Stimulated activated CD4-positive, alpha-beta T cell treated with anti-CD3 and anti-CD28 coated beads, Interleukin-4, amount 100 ng/mL, for 1 hour (primary cell): ENCODE measurements around the gene GRM7.

Experiments
- DNase-seq: peaks from one replicate; pipeline ENCODE4 v3.0.0-alpha.2; 2020

GRM7 gene

GRCh38 chr3:7160689-7161088 is 299.8 kb downstream of the GRM7 start:
- DNase-seq: no peak

- no peak for DNase-seq
Measured at GRCh38 chr3:7166460-7166859, 305.5 kb downstream of the GRM7 start.

- DNase-seq: no peak
Measured at GRCh38 chr3:7171493-7171892, 310.6 kb downstream of the GRM7 start.

GRCh38 chr3:7172996-7173395 is 312.1 kb downstream of the GRM7 start:
- DNase-seq: no peak

- DNase-seq: no peak
Measured at GRCh38 chr3:7188551-7188950, 327.6 kb downstream of the GRM7 start.

- DNase-seq: no peak
Measured at GRCh38 chr3:7190095-7190494, 329.2 kb downstream of the GRM7 start.

- DNase-seq: no peak
Measured at GRCh38 chr3:7193269-7193668, 332.4 kb downstream of the GRM7 start.

- DNase-seq: no peak
Measured at GRCh38 chr3:7194071-7194835, 333.3 kb downstream of the GRM7 start.

GRCh38 chr3:7195934-7196333 is 335.0 kb downstream of the GRM7 start:
- no peak for DNase-seq

GRCh38 chr3:7201784-7202183 is 340.9 kb downstream of the GRM7 start:
- no peak for DNase-seq

GRCh38 chr3:7203969-7204847 is 343.3 kb downstream of the GRM7 start:
- DNase-seq: no peak

- no peak for DNase-seq
Measured at GRCh38 chr3:7204848-7205156, 343.9 kb downstream of the GRM7 start.

- no peak for DNase-seq
Measured at GRCh38 chr3:7205535-7205934, 344.6 kb downstream of the GRM7 start.

- no peak for DNase-seq
Measured at GRCh38 chr3:7205962-7206361, 345.0 kb downstream of the GRM7 start.

GRCh38 chr3:7207125-7207524 is 346.2 kb downstream of the GRM7 start:
- no peak for DNase-seq

GRCh38 chr3:7207928-7208327 is 347.0 kb downstream of the GRM7 start:
- DNase-seq: no peak

GRCh38 chr3:7209098-7209497 is 348.2 kb downstream of the GRM7 start:
- no peak for DNase-seq

GRCh38 chr3:7211740-7212139 is 350.8 kb downstream of the GRM7 start:
- no peak for DNase-seq

- DNase-seq: no peak
Measured at GRCh38 chr3:7215706-7216105, 354.8 kb downstream of the GRM7 start.

GRCh38 chr3:7226393-7226792 is 365.5 kb downstream of the GRM7 start:
- no peak for DNase-seq

- DNase-seq: no peak
Measured at GRCh38 chr3:7238565-7239295, 377.8 kb downstream of the GRM7 start.

GRCh38 chr3:7241584-7242302 is 380.8 kb downstream of the GRM7 start:
- no peak for DNase-seq

GRCh38 chr3:7242303-7242635 is 381.4 kb downstream of the GRM7 start:
- DNase-seq: no peak
